Activated CD4-positive, CD25-positive, alpha-beta regulatory T cell (primary cell): ENCODE results near the gene EML3.
A peak's percentile ranks its signal among the peaks of the same experiment; 100 is the strongest.
"Not testable (repeated sequence)": the region's sequence is repeated elsewhere in the genome, so short reads cannot be mapped to it uniquely, and the experiment has no call there.

ENCODE experiments used
- DNase-seq, 4 experiments: peaks; one replicate each; lab custom pipeline; 2025; lab: John Stamatoyannopoulos, UW

Gene EML3

DNA sequence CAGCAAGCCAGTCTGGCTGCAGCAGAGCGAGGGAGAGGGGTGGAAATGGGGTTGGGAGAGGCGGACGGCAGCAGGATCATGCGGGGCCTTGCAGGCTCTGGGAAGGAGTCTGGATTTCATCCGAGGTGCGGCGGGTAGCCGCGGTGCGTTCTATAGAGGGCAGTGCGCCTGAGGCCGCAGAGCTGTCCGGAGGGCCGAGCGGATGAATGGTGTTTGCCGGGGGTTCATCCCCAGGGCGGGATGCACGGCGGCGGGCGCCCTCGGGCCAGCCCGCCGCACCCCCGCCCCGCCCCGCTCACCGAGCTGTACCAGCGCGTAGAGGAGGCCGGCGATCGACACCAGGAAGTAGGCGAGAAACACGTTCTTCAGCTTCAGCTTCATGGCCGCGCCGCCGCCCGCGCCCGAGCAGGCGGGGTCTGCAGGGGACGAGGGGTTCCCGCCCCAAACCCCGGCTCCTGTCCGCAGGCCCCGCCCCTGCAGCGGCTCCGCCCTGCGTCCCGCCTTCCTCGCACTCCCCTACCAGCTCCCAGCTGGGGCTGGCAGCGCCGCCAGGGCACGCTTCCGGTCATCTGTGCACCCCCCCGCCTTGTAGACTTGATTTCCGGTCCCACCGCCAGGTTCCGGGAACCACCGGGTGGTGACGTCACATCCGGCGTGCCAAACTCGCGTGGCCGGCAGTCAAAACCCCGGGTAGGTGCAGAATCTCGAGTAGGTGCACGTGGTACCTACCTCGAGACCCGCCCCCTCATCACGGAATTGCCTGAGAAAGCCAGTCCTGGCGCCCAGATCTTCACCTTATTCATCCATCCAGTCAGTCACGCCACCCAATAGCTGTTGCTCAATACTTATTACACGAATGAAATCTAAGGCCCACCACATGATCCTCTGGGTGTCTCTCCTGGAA is 9.2 kb upstream of the EML3 start, which contains the start of gene B3GAT3:
Gene B3GAT3 (minus strand): TSS at position 420 of the 904 bp plus-strand sequence. CDS start 39 bp downstream, at position 381.
- DNase-seq = peak; percentile 87 to 95 (median 90)

DNA sequence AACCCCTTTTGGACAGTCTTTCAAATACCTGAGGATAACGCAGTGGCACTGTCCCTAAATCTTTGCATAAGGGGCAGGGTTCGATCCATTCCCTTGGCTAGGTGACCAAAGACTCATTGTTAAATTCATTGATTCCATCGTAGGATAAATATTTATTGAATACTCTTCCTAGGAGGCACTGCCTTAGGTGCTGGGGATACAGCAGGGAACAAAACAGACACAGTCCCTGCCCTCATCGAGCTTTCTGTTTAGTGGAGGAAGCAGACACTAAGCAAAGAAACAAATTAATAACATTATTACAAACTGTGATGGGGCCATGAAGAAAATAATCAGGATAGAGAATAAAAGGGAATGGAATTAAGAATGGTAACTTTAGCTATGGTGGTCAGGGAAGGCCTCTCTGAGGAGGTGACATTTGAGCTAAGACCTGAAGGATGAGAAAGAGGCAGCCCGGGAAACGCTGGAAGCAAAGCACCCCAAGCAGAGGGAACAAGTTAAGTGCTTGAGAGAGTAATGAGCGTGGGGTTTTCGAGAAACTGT is 8.5 kb upstream of the EML3 start:
- DNase-seq = no peak

DNA sequence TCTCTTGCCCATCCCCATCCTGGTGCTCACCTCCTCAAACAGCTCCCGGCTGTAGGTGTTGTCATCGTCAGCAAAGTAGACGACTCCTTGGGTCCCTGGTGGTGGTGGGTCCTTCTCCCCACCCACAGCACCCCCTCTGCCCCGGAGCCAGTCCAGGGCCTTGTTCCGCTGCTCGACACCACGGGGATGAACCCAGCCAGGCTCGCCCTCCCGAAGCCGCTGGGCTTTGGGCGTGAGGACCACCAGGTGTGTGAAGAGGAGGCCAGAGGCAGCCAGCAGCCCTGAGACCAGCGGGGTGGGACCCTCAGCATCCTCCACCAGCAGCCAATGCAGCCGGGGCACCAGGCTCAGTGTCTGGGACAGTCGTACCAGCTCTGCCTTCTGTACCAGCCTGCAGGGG is 4.4 kb upstream of the EML3 start:
- DNase-seq = not testable (repeated sequence)

DNA sequence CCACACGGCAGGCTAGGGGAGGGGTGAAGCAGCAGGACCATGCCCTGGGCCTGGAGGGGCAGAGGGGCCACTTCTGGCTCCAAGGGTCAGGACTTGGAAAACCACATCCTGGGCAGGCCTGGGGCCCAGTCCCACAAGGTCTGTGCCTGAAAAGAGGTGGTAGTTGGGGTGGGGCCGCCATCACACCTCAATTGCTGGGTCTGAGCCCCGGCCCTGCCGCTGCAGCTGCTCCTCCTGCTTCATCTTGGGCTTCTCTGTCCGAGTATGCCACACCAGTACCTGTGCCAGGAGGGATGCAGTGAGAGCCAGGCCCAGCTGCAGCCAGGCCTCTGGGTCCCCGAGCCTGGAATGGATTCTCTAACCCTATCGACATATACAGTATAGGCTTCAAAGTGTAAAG is 2.9 kb upstream of the EML3 start:
- no peak for DNase-seq

DNA sequence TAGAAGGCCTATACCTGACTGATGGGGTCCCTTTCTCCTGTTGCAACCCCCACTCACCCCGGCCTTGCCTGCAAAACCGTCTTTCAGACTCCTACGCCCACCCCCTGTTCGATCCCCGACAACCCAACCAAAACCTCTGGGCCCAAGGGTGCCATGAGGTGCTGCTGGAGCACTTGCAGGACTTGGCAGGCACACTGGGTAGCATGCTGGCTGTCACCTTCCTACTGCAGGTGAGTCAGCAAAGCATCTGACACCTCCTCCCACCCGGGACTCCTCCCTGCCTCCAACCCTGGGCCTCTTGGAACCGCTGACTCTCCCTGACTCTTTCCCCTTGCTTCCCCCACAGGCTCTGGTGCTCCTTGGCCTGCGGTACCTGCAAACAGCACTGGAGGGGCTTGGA is 1.7 kb upstream of the EML3 start:
- peak in 1 of 4 experiments; percentile 12 for DNase-seq

DNA sequence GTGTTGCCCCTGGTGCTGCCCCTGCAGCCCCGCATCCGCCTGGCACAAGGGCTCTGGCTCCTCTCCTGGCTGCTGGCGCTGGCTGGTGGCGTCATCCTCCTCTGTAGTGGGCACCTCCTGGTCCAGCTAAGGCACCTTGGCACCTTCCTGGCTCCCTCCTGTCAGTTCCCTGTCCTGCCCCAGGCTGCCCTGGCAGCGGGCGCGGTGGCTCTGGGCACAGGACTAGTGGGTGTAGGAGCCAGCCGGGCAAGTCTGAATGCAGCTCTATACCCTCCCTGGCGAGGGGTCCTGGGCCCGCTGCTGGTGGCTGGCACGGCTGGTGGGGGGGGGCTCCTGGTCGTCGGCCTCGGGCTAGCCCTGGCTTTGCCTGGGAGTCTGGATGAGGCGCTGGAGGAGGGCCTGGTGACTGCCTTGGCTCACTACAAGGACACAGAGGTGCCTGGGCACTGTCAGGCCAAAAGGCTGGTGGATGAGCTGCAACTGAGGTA is 760 bp upstream of the EML3 start:
- DNase-seq = no peak

DNA sequence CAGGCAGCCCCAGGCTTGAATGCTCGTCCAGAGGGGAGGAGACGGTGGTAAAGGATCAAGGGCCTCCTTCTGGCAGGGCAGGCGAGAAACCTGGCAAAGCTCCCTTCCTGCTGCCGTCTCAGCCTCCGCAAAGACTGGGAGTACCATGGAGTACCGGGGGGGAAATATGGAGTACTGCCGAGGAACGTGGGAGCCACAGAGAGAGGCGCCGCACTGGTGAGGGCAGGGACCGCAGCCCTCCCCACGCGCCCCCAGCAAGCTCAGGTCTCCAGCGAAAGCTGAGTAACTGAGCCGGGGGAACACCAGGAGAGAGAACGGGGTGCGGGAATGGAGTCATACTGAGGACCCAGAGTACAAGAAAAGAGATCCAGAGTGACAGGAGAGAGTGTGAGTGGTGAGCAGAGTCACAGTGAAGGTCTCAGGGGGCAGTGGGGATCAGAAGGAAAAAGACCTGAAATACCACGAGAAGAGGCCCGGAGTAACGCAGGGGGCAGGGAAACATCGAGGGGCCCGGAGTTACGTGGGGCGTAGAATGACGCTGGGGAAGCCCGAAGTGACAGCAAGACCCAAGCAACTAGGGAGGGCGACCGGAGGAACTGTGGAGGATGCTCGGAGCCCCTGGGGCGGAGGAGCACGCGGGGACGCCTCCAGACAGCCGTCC is 740 bp downstream of the EML3 start:
- DNase-seq = peak in 1 of 4 experiments; percentile 53

DNA sequence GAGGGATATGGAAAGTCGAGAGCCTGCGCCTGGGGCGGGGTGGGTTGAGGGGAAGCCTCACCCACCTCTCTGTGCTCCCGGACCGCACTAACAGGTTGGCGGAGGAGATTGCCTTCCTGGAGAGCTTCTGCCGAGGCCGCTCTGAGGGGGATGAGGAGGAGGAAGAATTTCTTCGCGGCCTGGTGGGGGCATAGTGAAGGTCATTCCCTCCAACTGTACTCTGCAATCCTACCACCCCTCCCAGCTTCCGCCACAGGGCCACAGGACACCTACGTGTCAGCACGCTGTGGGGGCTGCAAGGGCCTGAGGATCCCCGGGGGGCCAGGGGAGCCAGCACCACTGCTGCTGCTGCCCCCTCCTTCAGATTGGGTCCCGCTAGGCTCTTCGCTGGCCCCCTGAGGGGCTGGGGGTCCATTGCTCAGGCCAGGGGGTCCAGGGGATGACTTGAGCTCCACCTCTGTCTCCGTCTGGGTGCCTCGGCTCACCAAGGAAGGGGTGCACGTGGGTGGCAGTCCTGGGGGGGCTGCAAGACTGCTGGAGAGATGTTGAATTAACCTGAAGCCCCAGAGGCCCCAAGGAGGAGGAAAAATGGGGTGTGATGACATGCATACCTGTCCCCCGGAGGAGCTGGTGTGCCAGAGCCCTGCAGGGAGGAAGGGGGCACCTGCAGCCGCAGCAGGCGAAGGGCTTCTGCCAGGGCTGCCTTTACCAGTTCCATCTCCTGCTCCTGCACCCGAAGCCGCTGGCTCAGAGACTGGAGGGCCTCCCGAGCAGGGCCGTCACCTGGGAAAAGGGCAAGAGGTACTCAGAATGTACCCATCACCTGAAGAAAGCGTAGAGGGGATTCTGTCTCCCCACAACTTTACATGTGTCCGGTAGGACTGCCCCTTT is 1.5 kb downstream of the EML3 start:
- no peak for DNase-seq

DNA sequence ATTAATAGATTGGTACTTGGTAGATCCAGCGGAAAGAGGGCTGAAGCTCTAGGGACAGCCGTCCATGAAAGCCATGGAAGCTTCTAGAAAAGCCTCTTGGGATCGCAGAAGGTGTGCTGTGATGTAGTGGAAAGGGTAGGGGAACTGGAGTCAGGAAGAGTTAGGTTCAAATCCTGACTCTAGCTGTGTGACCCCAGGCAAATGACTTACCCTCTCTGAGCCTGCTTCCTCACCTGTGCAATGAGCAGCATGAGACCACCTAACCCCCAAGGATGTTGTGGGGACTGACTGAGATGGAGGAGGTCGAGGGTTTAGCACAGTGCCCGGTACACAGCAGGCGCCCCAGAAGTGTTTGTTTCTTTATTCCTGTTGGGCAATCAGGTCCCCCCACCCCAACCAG is 2.2 kb downstream of the EML3 start:
- DNase-seq = no peak

DNA sequence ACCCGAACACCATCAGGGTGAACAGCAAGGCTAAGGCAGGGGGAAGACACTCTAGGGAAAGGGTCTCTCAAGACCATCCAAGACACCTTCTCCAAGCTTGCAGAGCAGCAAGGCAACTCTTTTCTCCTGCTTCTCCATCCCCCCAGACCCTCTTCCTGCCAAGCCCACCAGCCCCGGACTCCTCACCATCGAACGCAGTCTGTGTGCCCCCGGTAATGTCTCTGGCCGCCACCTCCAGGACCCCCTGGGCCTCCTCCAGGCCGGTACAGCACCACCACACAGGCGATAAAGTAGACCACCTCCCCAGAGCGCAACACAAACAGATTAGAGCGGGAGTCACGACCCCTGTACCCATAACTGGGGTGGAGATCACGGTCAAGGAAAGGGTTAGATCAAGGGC is 3.8 kb downstream of the EML3 start:
- no peak for DNase-seq

DNA sequence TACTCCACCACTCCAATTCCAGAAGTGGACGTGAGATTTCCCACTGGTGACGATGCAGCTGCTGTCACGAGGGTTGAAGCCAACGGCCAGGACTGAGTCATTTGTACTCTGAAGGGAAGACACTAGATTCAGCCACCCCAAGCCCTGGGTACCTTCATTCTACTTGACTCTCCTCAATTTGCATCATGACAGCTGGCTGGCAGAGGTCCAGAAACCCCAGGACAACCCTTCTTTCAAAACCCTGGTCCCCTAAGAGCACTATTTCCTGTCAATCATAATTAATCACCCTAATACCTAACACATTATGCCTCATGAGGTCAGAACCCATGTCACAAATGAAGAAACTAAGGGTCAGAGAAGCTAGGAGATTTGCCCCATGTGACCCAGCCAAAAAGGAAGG is 4.9 kb downstream of the EML3 start:
- DNase-seq = no peak

DNA sequence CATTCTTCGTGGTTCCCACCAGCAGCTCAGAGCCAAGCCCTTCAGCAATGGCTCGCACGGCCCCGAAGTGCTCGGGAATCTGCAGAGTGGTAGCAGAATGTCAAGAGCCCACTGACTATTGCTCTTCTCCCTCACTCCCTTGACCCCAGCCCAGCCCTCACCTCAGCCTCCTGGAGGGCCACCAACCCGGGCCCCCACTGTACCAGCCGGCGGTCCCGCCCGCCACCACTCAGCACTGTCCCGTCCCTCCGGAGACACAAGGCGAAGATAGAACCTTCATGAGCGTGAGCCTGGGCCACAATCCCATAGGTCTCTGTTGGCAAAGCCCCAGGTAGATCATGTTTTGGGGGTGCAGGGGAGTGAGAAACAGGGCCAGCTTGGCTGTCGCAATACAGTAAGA is 6.7 kb downstream of the EML3 start:
- DNase-seq = no peak

DNA sequence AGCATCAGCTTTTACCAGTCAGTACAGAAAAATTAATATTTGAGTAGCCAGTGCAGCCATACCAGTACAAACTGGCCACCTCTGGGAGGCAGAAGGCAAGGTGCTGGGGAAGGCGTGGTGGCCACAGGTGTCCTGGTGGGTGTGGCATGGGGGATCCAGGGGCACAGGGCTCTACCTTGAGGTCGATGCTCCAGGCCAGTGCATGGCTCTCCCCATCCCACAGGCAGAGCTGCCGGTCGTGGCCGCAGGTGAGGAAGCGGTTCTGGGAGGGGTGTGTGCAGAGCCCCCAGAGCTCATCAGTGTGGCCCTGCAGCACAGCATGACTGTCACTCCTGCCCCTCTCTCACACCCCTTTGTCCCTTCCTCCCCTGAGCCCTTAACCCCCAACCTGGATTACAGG is 7.1 kb downstream of the EML3 start:
- DNase-seq = no peak

DNA sequence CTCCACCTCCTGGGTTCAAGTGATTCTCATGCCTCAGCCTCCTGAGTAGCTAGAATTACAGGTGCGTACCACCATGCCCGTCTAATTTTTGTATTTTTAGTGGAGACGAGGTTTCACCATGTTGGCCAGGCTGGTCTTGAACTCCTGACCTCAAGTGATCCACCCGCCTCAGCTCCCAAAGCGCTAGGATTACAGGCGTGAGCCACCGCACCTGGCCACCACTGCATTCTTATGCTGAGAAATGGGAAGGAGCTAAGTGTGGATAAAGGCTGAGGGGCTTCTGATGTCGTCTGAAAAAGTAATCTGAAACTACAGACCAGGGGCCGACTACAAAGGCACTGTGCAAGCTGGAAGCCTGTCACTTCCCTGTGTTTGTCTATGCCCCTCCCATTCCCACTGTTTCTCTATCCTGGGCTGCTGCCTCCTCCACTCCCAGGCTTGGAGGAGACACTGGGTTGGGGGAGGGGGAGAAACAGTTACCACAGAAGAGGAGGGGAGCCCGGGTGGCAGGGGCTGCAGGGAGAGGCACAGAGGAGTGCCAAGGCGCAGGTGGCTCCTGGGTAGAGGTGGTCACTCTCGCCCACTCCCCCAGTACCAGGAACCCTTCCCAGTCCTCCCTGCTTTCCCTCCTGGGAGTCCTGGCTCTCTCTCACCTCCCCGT is 8.0 kb downstream of the EML3 start:
- DNase-seq = no peak

DNA sequence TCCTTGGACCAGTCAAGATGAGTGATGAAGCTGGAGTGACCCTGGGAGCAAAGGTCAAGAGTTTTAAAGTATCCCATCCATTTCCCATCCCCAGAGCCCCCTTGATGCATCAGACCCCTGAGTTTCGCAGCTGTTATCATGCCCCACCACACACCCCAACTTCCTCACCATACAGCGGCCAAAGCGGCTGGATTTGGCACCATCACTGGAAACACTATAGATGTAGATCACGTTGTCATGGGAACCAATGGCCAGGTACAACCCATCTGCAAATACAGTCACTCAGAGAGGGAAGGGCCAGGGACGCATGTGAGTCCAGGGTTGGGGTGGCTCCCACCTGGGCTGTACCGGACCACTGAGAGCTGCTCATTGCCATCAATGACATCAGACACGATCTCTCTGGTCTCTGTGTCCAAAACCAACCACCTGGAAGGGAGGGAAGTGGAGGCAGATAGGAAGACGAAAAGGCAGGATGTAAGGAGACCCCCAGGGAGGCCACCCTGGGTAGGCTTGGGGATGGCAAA is 8.7 kb downstream of the EML3 start:
- no peak for DNase-seq

DNA sequence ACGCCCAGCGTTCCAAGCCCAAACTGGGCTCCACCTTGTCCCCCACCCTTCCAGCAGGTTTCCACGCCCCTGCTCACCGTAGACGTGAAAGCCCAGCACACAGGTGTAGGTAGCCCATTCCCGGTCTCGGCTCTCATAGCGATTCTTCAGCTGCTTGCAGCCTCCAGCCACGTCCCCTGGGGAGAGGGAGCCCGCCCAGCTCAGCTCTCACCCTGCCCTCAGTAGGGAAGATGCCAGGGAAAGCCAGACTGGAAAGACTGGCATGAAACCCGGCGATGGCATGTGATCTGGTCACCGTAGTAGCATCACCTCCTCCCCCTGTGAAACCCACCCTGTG is 9.5 kb downstream of the EML3 start:
- no peak for DNase-seq

DNA sequence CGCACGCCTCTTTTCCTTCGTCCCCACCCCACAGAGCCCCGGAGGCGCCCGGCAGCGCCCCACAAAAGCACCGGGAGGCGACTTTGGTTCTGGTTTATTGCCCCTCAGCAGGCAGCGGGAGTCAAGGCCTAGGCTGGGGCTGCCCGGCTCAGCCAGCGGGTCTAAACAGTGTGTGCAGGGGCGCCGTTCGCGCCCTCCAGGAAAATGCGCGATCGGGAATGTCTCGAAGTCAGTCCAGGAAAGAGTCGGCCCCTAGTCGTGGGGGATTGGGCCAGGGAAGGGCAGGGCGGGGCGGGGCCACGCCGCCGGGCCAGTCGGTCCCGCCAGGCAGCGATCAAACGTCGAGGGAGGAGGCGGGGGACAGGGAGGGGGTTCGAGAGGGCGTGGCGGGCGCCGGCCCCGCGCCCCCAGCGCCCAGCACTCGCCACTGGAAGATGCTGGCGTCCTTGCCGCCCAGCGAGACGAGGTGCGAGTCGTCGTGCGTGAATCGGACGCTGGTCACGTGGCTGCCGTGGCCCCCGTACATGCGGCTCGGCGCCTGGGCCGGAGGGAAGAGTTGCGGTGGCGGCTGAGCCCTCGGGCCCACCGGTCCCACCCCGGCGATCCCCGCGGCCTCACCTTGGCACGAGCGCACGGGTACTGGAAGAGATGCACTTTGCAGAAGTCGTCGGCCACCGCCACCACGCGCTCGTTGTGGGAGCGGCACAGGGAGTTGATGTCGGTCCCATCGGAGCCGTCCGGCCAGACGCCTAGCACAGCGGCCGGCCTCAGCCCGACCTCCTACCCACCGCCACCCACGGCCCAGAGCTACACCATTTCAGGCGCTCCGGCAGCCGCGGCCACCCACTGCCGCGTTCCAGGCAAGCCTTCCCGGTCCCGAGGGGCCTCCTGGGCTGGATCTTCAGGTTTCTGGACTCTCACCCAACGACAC is 10.2 kb downstream of the EML3 start:
- DNase-seq = no peak

DNA sequence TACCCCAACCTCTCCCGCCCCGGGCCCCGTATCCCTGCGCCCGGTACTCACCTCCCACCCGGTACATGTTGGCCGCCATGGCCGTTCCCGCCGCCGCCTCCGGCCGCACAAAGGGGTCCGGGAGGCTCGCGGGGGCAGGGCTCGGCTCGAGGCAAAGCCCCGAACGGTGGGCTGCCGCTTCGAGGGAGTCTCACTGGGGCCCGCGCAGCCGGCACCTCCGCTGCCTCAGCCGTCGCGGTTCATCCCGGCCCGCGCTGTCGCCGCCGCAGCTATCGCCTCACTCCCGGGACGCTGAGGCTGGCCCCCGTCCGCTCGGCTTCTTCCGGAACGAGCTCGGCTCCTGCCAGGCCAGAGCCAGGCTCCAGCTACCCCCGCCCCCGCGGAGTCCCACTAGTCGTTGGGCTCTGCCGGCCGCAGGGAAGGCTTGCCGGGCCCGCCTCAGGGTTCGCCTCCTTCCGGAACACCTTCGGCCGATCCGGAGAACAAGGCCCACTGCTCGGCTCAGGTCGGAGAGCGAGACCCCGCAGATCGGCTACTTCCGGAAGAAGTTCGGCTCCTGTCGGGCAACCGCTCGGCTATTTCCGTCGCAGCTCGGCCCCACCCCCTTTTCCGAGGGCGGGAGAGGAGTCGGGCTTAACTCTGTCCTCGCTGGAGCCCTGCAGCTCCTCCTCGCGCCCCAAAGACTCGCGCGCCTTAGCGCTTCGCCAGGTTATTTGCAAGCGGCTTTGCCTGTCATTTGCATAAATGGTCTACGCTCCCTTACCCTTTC is 11.0 kb downstream of the EML3 start, which contains the start of gene MTA2:
Gene MTA2 (minus strand): TSS at position 494 of the 769 bp plus-strand sequence. CDS start 415 bp downstream, at position 79.
- DNase-seq = peak; percentile 96 to 98 (median 97)

DNA sequence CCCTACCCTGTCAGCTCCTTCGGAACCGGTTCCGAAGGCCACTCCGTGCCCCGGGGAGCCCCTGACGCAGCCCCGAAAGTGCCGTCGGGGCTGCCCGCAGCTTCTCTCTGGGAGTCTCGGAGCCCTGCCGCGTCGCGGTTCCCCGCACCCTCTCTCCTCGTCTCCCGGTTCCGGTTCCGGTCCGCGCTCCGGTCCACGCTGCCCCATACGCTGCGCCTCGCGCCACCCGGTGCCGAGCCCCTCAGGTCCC is 11.5 kb downstream of the EML3 start:
- DNase-seq = peak in 2 of 4 experiments; percentile 37 to 41
